ENCODE measurements around the gene GATAD2B. TPM values are rescaled to one million over a fixed set of nuclear protein-coding genes. Genes with fewer than 3 reads are reported as not detected.
"Not testable (repeated sequence)": the region's sequence is repeated elsewhere in the genome, so short reads cannot be mapped to it uniquely, and the experiment has no call there.

The GATAD2B gene
- polyA plus RNA-seq, 4 donors, result 27.2 to 31.5 (median 28.9) TPM

DNA sequence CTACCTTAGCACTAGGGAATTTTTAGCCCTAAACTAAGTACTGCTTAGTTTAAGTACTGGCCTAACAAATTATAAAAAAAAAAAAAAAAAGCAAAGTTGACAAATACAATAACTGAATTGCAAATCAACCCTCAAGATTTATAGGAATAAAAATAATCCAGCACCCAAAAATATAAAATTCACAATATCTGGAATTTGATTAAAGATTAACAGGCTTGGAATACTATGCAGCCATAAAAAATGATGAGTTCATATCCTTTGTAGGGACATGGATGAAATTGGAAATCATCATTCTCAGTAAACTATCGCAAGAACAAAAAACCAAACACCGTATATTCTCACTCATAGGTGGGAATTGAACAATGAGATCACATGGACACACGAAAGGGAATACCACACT, 78.4 kb downstream of the GATAD2B start:
- DNase-seq (ENCODE audit: low read depth in 4 of 4, low spot score in 3 of 4), result not testable (repeated sequence)

DNA sequence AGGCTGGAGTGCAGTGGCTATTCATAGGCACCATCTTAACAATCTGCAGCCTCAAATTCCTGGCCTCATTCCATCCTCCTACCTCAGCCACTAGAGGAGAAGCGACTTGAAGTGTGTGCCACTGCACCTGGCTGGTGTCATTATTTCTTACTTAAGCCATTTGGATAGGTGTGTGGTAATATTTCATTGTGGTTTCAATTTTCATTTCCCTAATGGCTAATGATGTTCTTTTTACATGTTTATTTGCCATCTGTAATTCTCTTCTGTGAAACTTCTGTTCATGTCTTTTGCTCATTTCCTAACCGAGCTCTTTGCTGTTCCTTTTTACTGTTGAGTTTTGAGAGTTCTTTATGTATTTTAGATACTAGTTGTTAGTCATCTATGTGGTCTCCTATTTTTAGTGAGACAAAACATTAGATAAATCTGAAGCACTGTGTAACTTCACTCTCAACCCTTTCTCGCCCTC, 80.7 kb downstream of the GATAD2B start:
- no peak for DNase-seq (ENCODE audit: low read depth in 4 of 4, low spot score in 3 of 4)

DNA sequence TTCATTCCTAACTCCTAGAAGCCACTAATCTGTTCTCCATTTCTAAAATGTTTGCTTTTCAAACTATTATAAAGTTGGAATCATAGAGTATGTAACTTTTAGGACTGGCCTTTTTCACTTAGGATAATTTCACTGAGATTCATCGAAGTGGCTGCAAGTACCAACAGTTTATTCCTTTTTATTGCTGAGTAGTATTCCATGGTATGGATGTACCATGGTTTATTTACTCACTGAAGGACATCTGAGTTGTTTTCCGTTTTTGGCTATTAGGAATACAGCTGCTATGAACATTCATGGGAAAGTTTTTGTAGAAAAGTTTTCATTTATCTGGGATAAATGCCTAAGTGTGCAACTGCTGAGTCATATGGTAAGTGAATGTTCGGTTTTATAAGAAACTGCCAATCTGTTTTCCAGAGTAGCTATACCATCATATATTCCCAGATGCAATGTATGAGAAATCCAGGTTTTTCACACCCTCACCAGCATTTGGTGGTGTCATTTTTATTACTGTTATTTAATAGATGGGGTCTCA, 81.2 kb downstream of the GATAD2B start:
- no peak for DNase-seq (ENCODE audit: low read depth in 4 of 4, low spot score in 3 of 4)

DNA sequence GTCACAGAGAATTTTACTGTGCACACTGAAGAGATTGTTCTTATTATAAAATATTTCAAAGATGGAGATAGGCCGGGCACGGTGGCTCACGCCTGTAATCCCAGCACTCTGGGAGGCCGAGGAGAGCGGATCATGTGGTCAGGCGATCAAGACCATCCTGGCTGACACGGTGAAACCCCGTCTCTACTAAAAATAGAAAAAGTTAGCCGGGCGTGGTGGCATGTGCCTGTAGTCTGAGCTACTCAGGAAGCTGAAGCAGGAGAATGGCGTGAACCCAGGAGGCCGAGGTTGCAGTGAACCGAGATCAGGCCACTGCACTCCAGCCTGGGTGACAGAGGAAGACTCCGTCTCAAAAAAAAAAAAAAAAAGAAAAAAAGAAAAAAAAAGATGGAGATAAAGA, 82.0 kb downstream of the GATAD2B start:
- DNase-seq (ENCODE audit: low read depth in 4 of 4, low spot score in 3 of 4), result not testable (repeated sequence)

DNA sequence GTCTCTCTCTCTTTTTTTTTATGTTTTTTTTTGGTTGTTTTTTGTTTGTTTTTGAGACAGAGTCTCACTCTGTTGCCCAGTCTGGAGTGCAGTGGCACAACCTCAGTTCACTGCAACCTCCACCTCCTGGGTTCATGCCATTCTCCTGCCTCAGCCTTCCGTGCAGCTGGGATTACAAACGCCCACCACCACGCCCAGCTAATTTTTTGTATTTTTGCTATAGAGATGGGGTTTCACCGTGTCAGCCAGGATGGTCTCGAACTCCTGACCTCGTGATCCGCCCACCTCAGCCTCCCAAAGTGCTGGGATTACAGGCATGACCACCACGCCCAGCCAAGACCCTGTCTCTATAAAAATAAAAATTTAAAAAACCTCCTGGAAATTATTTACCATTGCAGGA, 88.8 kb downstream of the GATAD2B start:
- DNase-seq (ENCODE audit: low read depth in 4 of 4, low spot score in 3 of 4), result not testable (repeated sequence)

DNA sequence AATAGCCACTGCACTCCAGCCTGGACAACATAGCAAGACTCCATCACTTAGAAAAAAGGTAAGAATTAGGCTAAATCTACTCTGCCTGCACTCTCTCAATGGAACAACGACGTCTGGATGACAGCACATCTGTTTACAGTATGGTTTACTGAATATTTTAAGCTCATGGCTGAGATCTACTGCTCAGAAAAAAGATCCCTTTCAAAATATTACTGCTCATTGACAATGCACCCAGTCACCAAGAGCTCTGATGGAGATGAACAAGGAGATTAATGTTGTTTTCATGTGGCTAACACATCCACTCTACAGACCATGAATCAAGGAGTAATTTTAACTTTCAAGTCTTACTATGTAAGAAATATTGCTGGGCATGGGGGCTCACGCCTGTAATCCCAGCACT, 89.6 kb downstream of the GATAD2B start:
- no peak for DNase-seq (ENCODE audit: low read depth in 4 of 4, low spot score in 3 of 4)

DNA sequence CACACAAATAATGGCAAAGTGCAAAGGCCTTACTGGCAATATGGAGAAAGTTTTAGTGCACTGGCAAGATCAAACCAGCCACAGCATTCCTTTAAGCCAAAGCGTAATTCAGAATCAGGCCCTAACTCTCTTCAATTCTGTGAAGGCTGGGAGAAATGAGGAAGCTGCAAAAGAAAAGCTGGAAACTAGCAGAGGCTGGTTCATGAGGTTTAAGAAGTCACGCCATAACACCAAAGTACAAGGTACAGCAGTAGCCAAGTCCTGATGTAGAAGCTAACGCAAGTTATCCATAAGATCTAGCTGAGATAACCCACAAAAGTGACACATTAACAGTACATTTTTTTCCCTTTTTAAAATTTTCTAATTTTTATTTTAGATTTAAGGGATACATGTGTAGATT, 90.5 kb downstream of the GATAD2B start:
- DNase-seq (ENCODE audit: low read depth in 4 of 4, low spot score in 3 of 4), result no peak

DNA sequence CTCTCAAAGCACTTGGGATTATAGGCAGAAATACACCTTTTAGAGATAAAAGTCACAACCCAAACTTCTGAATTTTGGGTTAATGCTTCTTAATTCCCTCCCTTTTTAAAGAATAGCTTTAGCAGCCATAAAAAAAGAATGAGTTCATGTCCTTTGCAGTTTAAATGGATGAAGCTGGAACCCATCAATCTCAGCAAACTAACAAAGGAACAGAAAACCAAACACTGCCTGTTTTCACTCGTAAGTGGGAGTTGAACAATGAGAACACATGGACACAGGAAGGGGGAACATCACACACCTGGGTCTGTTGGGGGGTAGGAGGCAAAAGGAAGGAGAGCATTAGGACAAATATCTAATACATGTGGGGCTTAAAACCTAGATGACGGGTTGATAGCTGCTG, 91.7 kb downstream of the GATAD2B start:
- DNase-seq (ENCODE audit: low read depth in 4 of 4, low spot score in 3 of 4), result no peak

DNA sequence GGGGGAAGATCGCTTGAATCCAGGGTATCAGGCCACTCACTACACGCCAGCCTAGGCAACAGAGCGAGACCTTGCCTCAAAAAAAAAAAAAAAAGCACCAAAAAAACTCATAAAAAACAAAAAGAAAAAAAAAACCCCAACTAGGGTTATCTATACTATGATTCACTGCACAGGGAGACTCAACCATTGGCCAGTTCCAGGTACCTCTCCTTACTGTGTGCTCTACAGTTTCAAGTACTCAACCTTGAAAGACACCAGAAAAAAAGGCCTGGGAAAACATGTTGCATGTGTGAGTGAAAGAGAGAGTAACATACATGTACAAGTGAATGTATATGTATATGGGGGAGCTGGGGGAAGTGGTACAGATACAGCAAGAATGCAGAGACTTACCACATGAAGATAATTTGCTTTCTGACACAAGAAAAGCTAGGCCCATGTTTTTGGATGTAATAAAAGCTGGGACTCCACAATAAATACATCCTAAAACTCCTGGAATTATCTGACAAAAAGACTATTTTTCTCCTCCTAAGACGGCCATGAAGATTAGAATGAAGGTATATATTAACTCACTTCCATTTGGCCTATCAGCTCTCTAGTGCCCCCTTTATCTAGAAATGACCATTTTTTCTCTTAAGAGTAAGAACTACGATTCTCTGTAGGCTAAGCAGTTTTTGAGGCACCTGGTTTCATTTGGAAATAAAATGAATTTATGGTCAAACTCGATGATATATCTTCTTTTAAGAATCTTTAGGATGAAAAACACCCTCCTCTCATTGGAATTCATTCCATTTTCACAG, 95.4 kb downstream of the GATAD2B start:
- no peak for DNase-seq (ENCODE audit: low read depth in 4 of 4, low spot score in 3 of 4)

DNA sequence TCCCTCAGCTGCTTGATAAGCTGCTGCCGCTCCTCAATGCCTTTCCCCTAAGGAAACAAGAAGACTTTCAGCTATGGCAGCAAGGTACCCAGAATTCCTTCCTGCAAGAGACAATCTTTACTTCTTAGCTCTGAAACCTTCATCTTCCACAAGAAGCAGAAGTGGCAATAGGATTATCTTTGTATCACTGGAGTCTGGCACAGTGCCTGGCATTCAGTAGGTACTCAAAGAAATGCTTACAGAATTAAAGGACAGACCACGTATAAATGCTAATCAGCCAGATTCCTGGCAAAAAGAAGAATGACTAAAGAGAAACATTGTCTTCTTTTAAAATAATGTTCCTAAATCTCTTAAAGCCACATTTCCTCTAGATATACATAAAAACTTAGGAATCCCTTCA, 103.9 kb downstream of the GATAD2B start:
- no peak for DNase-seq (ENCODE audit: low read depth in 4 of 4, low spot score in 3 of 4)

DNA sequence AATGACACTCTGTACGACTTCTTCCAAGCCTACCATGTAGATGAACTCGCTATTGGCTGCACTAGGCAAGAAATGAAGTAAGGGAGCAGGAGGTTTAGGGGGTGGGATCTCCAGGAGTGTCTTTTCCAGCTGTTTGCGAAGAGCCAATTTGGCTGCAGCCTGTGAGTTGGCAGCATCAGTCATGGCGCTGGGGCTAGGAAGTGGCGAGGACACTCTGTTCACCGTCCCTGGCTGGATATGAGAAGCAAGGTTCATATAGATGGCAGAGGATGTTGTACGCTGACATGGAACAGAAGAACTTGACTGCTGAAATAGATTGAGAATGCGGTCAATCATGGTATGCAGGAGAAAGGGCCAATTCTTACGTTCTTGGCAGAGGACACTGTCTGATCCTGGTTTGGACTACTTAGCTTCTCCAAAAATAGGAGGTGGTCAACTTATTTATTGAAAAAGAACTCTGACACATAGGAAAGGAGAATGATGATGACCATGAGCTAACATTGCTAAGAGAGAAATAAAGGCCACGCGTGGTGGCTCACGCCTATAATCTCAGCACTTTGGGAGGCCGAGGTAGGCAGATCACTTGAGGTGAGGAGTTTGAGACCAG, 106.4 kb downstream of the GATAD2B start:
- no peak for DNase-seq (ENCODE audit: low read depth in 4 of 4, low spot score in 3 of 4)

DNA sequence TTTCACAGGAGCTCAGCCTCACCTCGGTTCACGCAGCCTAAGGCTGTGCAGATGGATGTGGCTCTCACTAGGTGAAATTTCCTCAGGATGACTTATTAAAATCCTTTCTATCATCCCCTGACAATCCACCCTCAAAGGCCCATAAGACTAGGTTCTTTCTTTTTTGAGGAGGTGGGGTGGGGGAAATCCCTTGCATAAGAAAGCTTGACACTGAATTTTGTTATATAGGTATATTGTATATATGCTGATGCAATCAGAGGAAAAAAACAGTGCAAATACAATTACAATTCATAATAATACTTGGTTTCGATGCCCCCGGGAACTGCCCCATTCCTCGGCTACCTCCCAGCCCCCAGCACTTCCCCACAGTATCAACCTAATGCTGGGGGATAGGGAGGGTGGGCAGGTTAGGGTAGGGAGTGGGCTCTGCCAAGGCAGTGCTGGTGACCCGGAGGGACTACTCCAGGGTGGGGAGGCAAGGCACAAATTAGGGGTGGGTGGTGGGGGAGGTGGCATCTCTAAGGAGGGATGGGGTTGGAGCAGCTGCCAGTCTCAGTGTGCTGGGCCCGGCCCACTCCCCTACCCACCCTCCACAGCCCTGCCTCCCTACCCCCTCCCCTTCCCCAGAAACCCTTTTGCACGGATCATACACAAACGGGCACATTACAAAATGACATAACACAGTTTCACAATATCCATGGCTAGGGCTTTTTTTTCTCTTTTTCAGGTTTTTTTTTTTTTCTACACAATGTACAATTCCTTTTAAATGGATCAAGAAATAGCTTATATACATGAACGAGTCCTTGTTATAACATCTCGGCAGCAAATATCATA, 116.7 kb downstream of the GATAD2B start:
- DNase-seq (ENCODE audit: low read depth in 4 of 4, low spot score in 3 of 4), result no peak

DNA sequence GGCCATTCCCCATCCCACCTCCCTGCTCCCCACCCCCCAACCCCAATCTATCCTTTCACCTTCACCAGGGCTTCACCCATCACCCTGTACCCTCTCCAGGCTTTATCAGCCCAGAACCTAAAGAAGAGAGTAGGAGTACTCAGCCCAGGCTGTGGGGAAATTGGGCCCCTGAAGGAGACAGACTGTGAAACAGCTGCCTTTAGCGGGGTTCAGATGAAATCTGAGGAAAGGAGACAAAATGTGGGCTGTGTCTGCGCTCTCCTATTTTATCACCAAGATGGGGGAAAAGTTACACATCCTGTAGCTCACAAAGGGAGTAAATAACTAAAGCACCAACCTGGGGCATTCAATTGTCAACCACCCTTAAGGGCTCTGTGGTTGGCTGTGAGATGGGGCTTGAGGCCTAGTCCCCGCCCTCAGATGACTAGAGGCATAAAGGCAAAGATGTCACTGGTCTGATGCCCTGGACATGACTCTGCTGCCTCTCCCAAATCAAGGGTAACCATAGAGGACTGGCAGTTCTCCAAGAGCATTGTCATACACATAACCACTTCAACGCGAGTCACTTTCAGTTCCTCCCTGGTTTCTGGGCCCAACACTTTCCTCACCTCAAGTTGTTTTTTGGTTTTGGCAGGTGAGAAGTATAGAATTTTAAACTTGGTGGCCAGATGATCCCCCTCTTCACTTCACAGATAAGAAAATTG, 117.6 kb downstream of the GATAD2B start:
- no peak for DNase-seq (ENCODE audit: low read depth in 4 of 4, low spot score in 3 of 4)

DNA sequence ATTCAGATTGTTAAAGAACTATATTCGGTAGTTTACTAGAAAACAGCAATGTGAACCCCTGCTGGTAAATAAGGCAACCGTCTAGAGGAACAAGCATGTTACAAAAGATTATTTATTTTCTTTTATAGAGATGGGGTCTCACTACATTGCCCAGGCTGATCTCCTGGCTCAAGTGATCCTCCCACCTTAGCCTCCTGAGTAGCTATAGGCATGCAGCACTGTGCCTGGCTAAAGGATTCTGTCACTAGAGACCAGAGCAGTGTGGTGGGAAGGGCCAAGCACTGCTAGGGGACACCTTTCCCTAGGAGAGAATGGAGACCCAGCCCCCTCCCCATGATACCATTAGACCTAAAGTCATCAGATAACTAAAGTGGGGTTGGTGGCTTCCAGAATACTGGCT, 118.7 kb downstream of the GATAD2B start:
- DNase-seq (ENCODE audit: low read depth in 4 of 4, low spot score in 3 of 4), result no peak

DNA sequence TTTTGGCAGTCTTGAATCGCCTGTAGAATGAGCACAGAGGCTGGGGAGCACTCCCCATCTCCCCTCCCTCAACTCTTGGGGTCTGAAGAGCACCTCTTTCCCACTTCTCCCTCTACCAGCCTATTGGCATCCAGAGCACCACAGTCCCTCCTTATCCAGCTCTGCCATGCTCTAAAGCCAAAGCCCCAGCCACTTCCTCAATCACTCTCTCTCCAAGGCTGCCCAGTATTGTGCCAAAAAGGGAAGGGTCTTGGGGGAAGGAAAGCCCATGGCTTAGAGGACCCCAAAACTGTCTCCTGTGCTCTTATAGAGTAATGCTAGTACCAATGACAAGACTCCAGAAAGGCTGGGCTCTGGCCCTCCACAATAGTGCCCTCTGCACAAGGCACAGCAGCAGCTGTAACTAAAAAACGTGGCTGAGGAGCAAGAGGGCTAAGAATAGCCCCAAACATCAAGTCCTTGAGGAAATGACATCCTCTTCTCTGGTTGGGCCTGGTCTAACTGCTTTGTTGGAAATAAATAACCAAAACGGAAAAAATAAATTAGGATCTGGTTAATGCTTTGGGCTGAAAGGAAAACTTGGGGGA, 119.2 kb downstream of the GATAD2B start:
- no peak for DNase-seq (ENCODE audit: low read depth in 4 of 4, low spot score in 3 of 4)

DNA sequence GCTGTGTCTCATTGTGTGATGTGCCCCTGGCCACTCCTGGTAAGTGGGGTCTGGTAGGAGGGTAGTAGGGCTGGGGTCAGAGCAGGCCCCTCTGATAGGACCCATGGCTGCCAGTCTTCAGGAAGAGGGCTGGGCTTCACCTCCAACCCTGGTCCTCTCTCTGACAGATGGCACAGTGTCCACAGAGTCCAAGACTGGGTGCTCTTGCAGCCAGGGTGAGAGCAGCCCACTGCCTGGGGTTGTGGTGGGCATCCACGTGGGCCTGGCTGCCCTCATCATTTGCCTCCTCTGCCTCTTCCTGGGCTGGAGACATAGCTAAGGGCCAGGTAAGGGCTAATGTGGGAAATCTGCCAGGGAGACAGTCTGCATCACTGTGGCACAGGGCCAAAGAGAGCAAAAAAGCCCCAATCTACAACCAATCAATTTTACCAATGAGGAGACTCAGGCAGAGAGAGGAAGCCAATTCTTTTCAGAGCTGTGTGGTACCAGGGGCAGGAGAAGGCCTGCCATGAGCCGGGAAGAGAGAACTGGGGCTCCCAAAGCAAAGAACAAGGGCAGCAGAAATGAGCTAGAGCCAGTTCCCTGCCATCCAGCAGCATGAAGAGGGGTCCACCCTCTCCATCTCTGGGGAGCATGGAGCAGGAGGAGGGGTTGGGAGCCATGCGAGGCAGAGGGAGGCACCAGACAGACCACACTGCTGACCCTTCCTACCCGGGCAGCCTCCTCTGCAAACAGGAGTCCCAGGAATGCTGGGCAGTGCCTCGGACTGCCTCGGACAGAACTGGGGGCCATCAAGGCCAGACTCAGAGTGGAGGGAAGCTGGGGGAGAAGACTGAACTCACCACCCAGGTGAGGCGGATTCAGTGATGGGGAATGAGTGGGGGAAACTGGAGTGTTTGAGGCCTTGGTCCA, 120.7 kb downstream of the GATAD2B start:
- DNase-seq (ENCODE audit: low read depth in 4 of 4, low spot score in 3 of 4), result no peak

DNA sequence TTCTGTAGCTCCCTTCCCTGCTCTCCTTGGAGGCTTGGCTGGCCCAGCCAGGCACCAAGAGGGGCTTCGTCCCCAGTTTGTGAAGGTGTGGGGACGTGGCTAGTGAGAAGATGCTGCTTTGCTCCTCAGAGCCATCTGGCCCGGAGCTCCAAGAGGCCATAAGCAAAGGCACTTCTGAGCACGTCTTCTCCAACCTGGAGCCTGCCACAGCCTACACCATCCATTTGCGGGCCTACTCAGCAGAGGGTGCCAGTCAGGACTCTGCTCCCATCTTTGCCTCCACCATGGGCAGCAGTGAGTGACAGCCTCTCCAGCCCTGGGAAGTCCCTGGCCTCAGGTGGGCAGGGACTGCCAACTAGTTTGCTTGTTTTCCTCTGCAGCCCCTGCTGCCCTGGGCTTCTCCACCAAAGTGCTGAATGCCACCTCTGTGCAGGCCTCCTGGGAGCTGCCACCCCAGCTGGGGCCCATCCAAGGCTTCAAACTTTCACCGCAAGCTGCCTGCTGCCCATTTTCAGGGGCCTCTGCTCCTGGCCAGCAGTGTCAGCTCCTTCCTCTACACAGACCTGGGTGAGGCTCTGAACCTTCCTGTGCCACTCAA, 121.6 kb downstream of the GATAD2B start:
- no peak for DNase-seq (ENCODE audit: low read depth in 4 of 4, low spot score in 3 of 4)

DNA sequence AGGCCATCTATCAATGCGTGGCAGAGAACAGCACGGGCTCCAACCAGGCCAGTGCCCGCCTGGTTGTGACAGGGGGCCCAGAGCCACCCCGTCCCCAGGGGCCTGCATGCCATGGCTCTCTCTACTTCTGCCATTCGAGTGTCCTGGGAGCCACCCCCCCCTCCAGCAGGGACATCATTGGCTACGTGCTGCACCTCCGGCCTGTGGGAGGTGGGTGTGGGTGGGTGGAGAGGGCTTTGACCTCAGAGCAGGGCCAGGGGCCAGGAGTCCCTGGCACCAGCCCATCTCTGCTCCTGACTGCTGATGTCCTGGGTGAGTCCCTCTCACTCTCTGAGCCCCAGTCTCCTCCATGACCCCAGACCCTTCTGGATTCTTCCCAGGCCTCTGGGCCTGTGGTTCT, 122.3 kb downstream of the GATAD2B start:
- DNase-seq (ENCODE audit: low read depth in 4 of 4, low spot score in 3 of 4), result no peak
